Endothelial cell of umbilical vein (primary cell): ENCODE measurements around the gene PRELID3B. TPM values are rescaled to one million over a fixed set of nuclear protein-coding genes. Genes with fewer than 3 reads are reported as not detected.

Experiments
- BruUV-seq: library from RNA; stranded (reverse); fragments of 400-500 nt; replicated peaks from 2 replicates; lab custom pipeline; 2021; lab: Mats Ljungman, UMichigan
- CTCF ChIA-PET: fragments of 300-600, 350-600 bp; sonication (Branson Sonifier 250); formaldehyde crosslinking; loops from one replicate; lab custom pipeline; 2021; ENCODE audit warnings: antibody characterized with exemption, inconsistent platforms; lab: Charles Lee
- POLR2A ChIA-PET: fragments of 300-600, 350-600 bp; sonication (Branson Sonifier 250); formaldehyde crosslinking; loops from one replicate; lab custom pipeline; 2021; ENCODE audit warnings: antibody characterized with exemption, inconsistent platforms; lab: Charles Lee
- DNase-seq: peaks from one replicate; pipeline ENCODE4 v3.0.0-alpha.2; 2011; ENCODE audit warnings: low read depth, low spot score
- FAIRE-seq: peaks from 2 replicates; lab custom pipeline; 2011; peaks lifted over from hg19 to GRCh38; lab: Jason Lieb, UNC
- H2AFZ ChIP-seq: 2 replicates; pipeline ENCODE4 v1.6.0; 2012; ENCODE audit warnings: low read depth, low read length, control low read depth, inconsistent platforms
- H3K27ac ChIP-seq: 2 replicates; pipeline ENCODE4 v1.5.1; 2011; ENCODE audit warnings: low read depth, mild to moderate bottlenecking, control low read depth, low read length, moderate library complexity; ENCODE audit not compliant: insufficient read depth
- H3K27me3 ChIP-seq, 2 experiments: 2 replicates each; pipeline versions ENCODE4 v1.6.0 to v1.6.1; 2011; ENCODE audit warnings: low read length in 2 of 2, mixed read lengths in 1 of 2; ENCODE audit not compliant: control insufficient read depth in 2 of 2, insufficient read depth in 2 of 2
- H3K36me3 ChIP-seq, 2 experiments: 2 replicates in 1 of 2; 3 replicates in 1 of 2; pipeline ENCODE4 v1.5.1; 2011; ENCODE audit warnings: low read length in 2 of 2, mild to moderate bottlenecking in 1 of 2, moderate library complexity in 1 of 2; ENCODE audit not compliant: control insufficient read depth in 2 of 2, insufficient read depth in 2 of 2; ENCODE audit errors: extremely low read depth in 1 of 2
- H3K4me1 ChIP-seq: 3 replicates; pipeline ENCODE4 v1.5.1; 2011; ENCODE audit warnings: mild to moderate bottlenecking, low read length; ENCODE audit not compliant: control insufficient read depth, insufficient read depth; ENCODE audit errors: extremely low read depth
- H3K4me2 ChIP-seq: 2 replicates; pipeline ENCODE4 v1.6.1; 2011; ENCODE audit warnings: low read length, control low read depth, mixed read lengths; ENCODE audit not compliant: insufficient read depth
- H3K4me3 ChIP-seq, 3 experiments: fragments of 200-600 bp in 1 of 3; sonication (generic), shearing (Covaris generic) in 1 of 3; replicated peaks in 1 of 3; 2 replicates each; pipeline ENCODE4 v1.5.1; 2011 to 2016; ENCODE audit warnings: control low read depth in 3 of 3, low read length in 3 of 3, mild to moderate bottlenecking in 2 of 3, inconsistent platforms in 1 of 3, low read depth in 1 of 3, moderate library complexity in 1 of 3; ENCODE audit not compliant: insufficient read depth in 1 of 3
- H3K79me2 ChIP-seq: 2 replicates; pipeline ENCODE4 v1.6.0; 2012; ENCODE audit warnings: low read length, inconsistent platforms; ENCODE audit not compliant: control insufficient read depth, insufficient read depth
- H3K9ac ChIP-seq: replicated peaks from 2 replicates; pipeline ENCODE3; 2011; ENCODE audit warnings: low read length, control low read depth; ENCODE audit not compliant: insufficient read depth; ENCODE audit errors: extremely low read depth
- H3K9me1 ChIP-seq: replicated peaks from 3 replicates; pipeline ENCODE4 v1.6.0; 2011; ENCODE audit warnings: mild to moderate bottlenecking, low read length; ENCODE audit not compliant: control insufficient read depth, insufficient read depth; ENCODE audit errors: extremely low read depth
- H3K9me3 ChIP-seq: replicated peaks from 2 replicates; pipeline ENCODE4 v1.5.1; 2012; ENCODE audit warnings: low read length, inconsistent platforms; ENCODE audit not compliant: control insufficient read depth, insufficient read depth
- H4K20me1 ChIP-seq: replicated peaks from 2 replicates; pipeline ENCODE3; 2011; ENCODE audit warnings: mild to moderate bottlenecking, low read length; ENCODE audit not compliant: control insufficient read depth, insufficient read depth; ENCODE audit errors: extremely low read depth
- CTCF ChIP-seq, 2 donors: IDR thresholded peaks; 1 replicate in 1 of 2; 2 replicates in 1 of 2; pipeline ENCODE4 v1.5.1; 2011; ENCODE audit warnings: low read length in 2 of 2, mild to moderate bottlenecking in 2 of 2, moderate library complexity in 2 of 2, control low read depth in 1 of 2, inconsistent platforms in 1 of 2, low read depth in 1 of 2; ENCODE audit not compliant: insufficient read depth in 1 of 2; ENCODE audit errors: extremely low read depth in 1 of 2
- EZH2 ChIP-seq: IDR thresholded peaks from 2 replicates; pipeline ENCODE4 v1.6.1; 2012; ENCODE audit warnings: borderline replicate concordance, low read depth, mild to moderate bottlenecking, moderate library complexity, low read length, inconsistent platforms; ENCODE audit not compliant: severe bottlenecking
- FOS ChIP-seq: IDR thresholded peaks from 2 replicates; pipeline ENCODE4 v1.6.1; 2011; ENCODE audit warnings: mild to moderate bottlenecking, low read length, moderate library complexity, borderline replicate concordance; ENCODE audit not compliant: insufficient read depth
- JUN ChIP-seq: IDR thresholded peaks from 2 replicates; pipeline ENCODE4 v1.6.1; 2011; ENCODE audit warnings: borderline replicate concordance, low read depth; ENCODE audit not compliant: insufficient read length, insufficient read depth
- MAX ChIP-seq: IDR thresholded peaks from 2 replicates; pipeline ENCODE4 v1.6.1; 2011; ENCODE audit not compliant: insufficient read depth, insufficient read length
- MYC ChIP-seq: IDR thresholded peaks from one replicate; pipeline ENCODE4 v1.6.1; 2011; ENCODE audit warnings: mild to moderate bottlenecking, low read depth, low read length
- POLR2A ChIP-seq: IDR thresholded peaks from 2 replicates; pipeline ENCODE4 v1.6.1; 2012; ENCODE audit warnings: low read depth, mild to moderate bottlenecking, control low read depth, low read length
- dilution Hi-C: fragments of 300-500 bp; cut with MboI; formaldehyde crosslinking; loops from one replicate; pipeline ENCODE4 v1.15.0; 2019; ENCODE audit warnings: low sequenced_read_pairs; ENCODE audit not compliant: extremely low pct_ligation_motif_present
- intact Hi-C: fragments of 100-400 bp; cut with micrococcal nuclease; formaldehyde crosslinking; loops from one replicate; pipeline ENCODE4 v1.10.0; 2022
- polyA plus RNA-seq, 4 experiments: library from polyadenylated mRNA; depleted of rRNA in 3 of 4; stranded (reverse) in 3 of 4; unstranded in 1 of 4; fragments of >200 nt; gene quantifications; 2 replicates each; pipeline versions ENCODE4 v1.2.1 to v1.2.3, GENCODE V29; 2011 to 2012; ENCODE audit warnings: missing spikeins in 1 of 4
- total RNA-seq: library from RNA; stranded (reverse); gene quantifications from 2 replicates; pipeline ENCODE4 v1.2.3, GENCODE V29; 2021

Gene PRELID3B
- total and polyA plus RNA-seq, 2 donors (not counting 3 experiments of a cell fraction or from before 2014, with no cell fraction given) = 14.9 to 57.2 TPM

- H3K9ac ChIP-seq = no peak overlapping the region
- DNase-seq = no peak
- FAIRE-seq = no peak
- H3K9me1 ChIP-seq = no peaks in the 10 kb centered on the region
- intact Hi-C loops = loop anchor here (10.0 kb wide), 1 partner anchor 240 kb away; no protein-coding TSS in a partner anchor
- no peak overlapping the region for H3K4me3 ChIP-seq
- no peak for TF ChIP-seq MAX
- TF ChIP-seq FOS = no peak
- TF ChIP-seq POLR2A = no peak
- no peak for TF ChIP-seq MYC
- TF ChIP-seq CTCF (IDR thresholded peaks at IDR 0.05; ENCODE audit: extremely low read depth in 1 of 2, insufficient read depth in 1 of 2, low read depth in 1 of 2, low read length in 2 of 2) = no peak
- no peak for TF ChIP-seq JUN
- no peak for TF ChIP-seq EZH2
- H4K20me1 ChIP-seq = no peaks in the 10 kb centered on the region
- H3K79me2 ChIP-seq = peaks cover 46% of the 10 kb centered on the region
- dilution Hi-C loops = no loop called here
- H3K27me3 ChIP-seq = no peaks in the 10 kb centered on the region
- H3K36me3 ChIP-seq = peaks cover 16 to 25% of the 10 kb centered on the region in 2 experiments
- H3K4me1 ChIP-seq = peaks cover 3% of the 10 kb centered on the region
- no peaks in the 10 kb centered on the region for H3K9me3 ChIP-seq
- ChIA-PET CTCF (no interaction called here), POLR2A (interaction anchor here (0.6 kb wide), 1 partner anchor 16 kb away, joined by 4 read pairs; no protein-coding TSS in a partner anchor)
- no peak overlapping the region for H3K4me2 ChIP-seq
- no TSS peak for BruUV-seq
- no peak overlapping the region for H3K27ac ChIP-seq
- no peak overlapping the region for H2AFZ ChIP-seq
These were observed 57.9 kb downstream of the PRELID3B start for GRCh38 chr20:58984691-58985090.

Other genes starting within 250 kb of the PRELID3B start
- 0.58 and 0.74 TPM in 2 replicates for gene GNAS-AS1, start 191.9 kb downstream of the PRELID3B start, total RNA-seq
- gene GNAS-AS1, start 191.9 kb downstream of the PRELID3B start, polyA plus RNA-seq = 0.11 TPM in 1 of 2 replicates, not detected in the other
- gene GNAS, start 190.1 kb downstream of the PRELID3B start, total RNA-seq = 1,141 and 1,217 TPM in 2 replicates
- gene GNAS, start 190.1 kb downstream of the PRELID3B start, polyA plus RNA-seq = 1,637 and 1,882 TPM in 2 replicates
- gene NELFCD, start 61.5 kb downstream of the PRELID3B start, total RNA-seq = 92.5 and 93.2 TPM in 2 replicates
- 75.8 and 90.1 TPM in 2 replicates for gene NELFCD, start 61.5 kb downstream of the PRELID3B start, polyA plus RNA-seq
- 299 and 304 TPM in 2 replicates for gene CTSZ, start 35.5 kb downstream of the PRELID3B start, total RNA-seq
- gene CTSZ, start 35.5 kb downstream of the PRELID3B start, polyA plus RNA-seq = 323 and 387 TPM in 2 replicates
- not detected in 2 replicates for gene TUBB1, start 23.4 kb downstream of the PRELID3B start, total RNA-seq
- 0.02 and 0.04 TPM in 2 replicates for gene TUBB1, start 23.4 kb downstream of the PRELID3B start, polyA plus RNA-seq
- 107 and 114 TPM in 2 replicates for gene ATP5F1E, start 10.5 kb downstream of the PRELID3B start, total RNA-seq
- gene ATP5F1E, start 10.5 kb downstream of the PRELID3B start, polyA plus RNA-seq = 20.2 and 29.0 TPM in 2 replicates
- gene ZNF831, start 121.0 kb upstream of the PRELID3B start, total RNA-seq = not detected in 2 replicates
- not detected in 2 replicates for gene ZNF831, start 121.0 kb upstream of the PRELID3B start, polyA plus RNA-seq